H1 (cell line): ENCODE measurements around the gene GFI1B.

Experiments
- CTCF ChIP-seq, 3 experiments: IDR thresholded peaks; 1 replicate in 2 of 3; 2 replicates in 1 of 3; pipeline versions ENCODE4 v1.5.1 to v1.6.1; 2011; ENCODE audit warnings: low read length in 3 of 3, mild to moderate bottlenecking in 3 of 3, inconsistent platforms in 2 of 3, low read depth in 1 of 3, moderate library complexity in 1 of 3; ENCODE audit not compliant: insufficient read depth in 1 of 3; ENCODE audit errors: control extremely low read depth in 1 of 3
- EGR1 ChIP-seq: IDR thresholded peaks from 2 replicates; pipeline ENCODE4 v1.6.1; 2011; ENCODE audit warnings: low read depth, low read length, borderline replicate concordance
- EP300 ChIP-seq, 2 experiments: IDR thresholded peaks; 1 replicate in 1 of 2; 2 replicates in 1 of 2; pipeline ENCODE4 v1.6.1; 2011 to 2012; ENCODE audit warnings: low read depth in 2 of 2, low read length in 2 of 2, mild to moderate bottlenecking in 2 of 2, borderline replicate concordance in 1 of 2, inconsistent platforms in 1 of 2, moderate library complexity in 1 of 2
- EZH2 ChIP-seq: fragments of 200-600 bp; sonication (generic); IDR thresholded peaks from 2 replicates; pipeline ENCODE4 v1.7.1; 2012; ENCODE audit warnings: low read depth, mild to moderate bottlenecking, moderate library complexity, low read length, inconsistent platforms; ENCODE audit not compliant: severe bottlenecking
- JUND ChIP-seq: IDR thresholded peaks from 2 replicates; pipeline ENCODE4 v1.6.1; 2011; ENCODE audit warnings: mild to moderate bottlenecking, improper control_type of control experiment, low read length
- NANOG ChIP-seq: IDR thresholded peaks from 2 replicates; pipeline ENCODE4 v1.6.1; 2011; ENCODE audit warnings: low read length, low read depth, mild to moderate bottlenecking, inconsistent platforms; ENCODE audit not compliant: insufficient read depth, poor library complexity, severe bottlenecking
- POLR2AphosphoS5 ChIP-seq: IDR thresholded peaks from 2 replicates; pipeline ENCODE4 v1.6.1; 2011; ENCODE audit warnings: low read depth, low read length
- RBBP5 ChIP-seq: IDR thresholded peaks from 2 replicates; pipeline ENCODE4 v1.7.1; 2012; ENCODE audit warnings: low read depth, mild to moderate bottlenecking, inconsistent platforms, low read length, moderate library complexity, borderline replicate concordance
- RFX5 ChIP-seq: IDR thresholded peaks from 2 replicates; pipeline ENCODE4 v1.6.1; 2011; ENCODE audit warnings: low read depth, low read length, improper control_type of control experiment, borderline replicate concordance
- SIRT6 ChIP-seq: IDR thresholded peaks from one replicate; pipeline ENCODE4 v1.7.1; 2012; ENCODE audit warnings: low read length, inconsistent platforms
- TF ChIP-seq, protein P1 (sequence below): IDR thresholded peaks from 2 replicates; pipeline ENCODE4 v1.6.1; 2011; ENCODE audit warnings: low read depth, mild to moderate bottlenecking, low read length; ENCODE audit not compliant: insufficient read depth

GRCh38 chr9:132996526-132996925 is 18.0 kb downstream of the GFI1B start:
- TF ChIP-seq CTCF (IDR thresholded peaks at IDR 0.05; ENCODE audit: control extremely low read depth in 1 of 3, insufficient read depth in 1 of 3, low read depth in 1 of 3, low read length in 3 of 3): no peak
- TF ChIP-seq POLR2AphosphoS5: no peak
- no peak for TF ChIP-seq RBBP5
- TF ChIP-seq NANOG: no peak
- TF ChIP-seq RFX5: no peak
- TF ChIP-seq, protein P1, sequence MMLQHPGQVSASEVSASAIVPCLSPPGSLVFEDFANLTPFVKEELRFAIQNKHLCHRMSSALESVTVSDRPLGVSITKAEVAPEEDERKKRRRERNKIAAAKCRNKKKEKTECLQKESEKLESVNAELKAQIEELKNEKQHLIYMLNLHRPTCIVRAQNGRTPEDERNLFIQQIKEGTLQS: no peak
- no peak for TF ChIP-seq EP300 (IDR thresholded peaks at IDR 0.05; ENCODE audit: borderline replicate concordance in 1 of 2, low read depth in 2 of 2, low read length in 2 of 2)
- TF ChIP-seq EZH2: no peak
- TF ChIP-seq JUND: no peak
- no peak for TF ChIP-seq SIRT6
- TF ChIP-seq EGR1: no peak
